Measurements from ENCODE around the gene CCNJL. TPM values are rescaled to one million over a fixed set of nuclear protein-coding genes. Genes with fewer than 3 reads are reported as not detected.

The CCNJL gene
- total RNA-seq, 1 experiment from 2014 or later, result 33.9 TPM

GRCh38 chr5:160272264-160272663 is 40.1 kb downstream of the CCNJL start:
- Histone ChIP-seq H3K4me2 (no peak overlapping the region), H3K9me2 (ENCODE audit: insufficient read depth) (no peaks in the 10 kb centered on the region), H3K27me3 (ENCODE audit: insufficient read depth, low read depth) (no peaks in the 10 kb centered on the region), H3K9me3 (ENCODE audit: insufficient read depth, low read depth) (no peaks in the 10 kb centered on the region), H4K20me1 (ENCODE audit: insufficient read depth) (no peaks in the 10 kb centered on the region), H3K4me3 (no peak overlapping the region), H3K4me1 (replicated peaks; ENCODE audit: insufficient read depth) (peaks cover 11% of the 10 kb centered on the region), H2AFZ (no peak overlapping the region), H3K27ac (no peak overlapping the region), H3K36me3 (ENCODE audit: low read depth) (0 out of 2 replicates have a peak, but pooled peaks cover 3% of the 10 kb centered on the region), H3K79me2 (ENCODE audit: low read depth) (no peaks in the 10 kb centered on the region), H3F3A (ENCODE audit: insufficient read depth, low read depth) (peaks cover 7% of the 10 kb centered on the region; the same call in 1 of the 2 replicates)
- ChIA-PET POLR2A (ENCODE audit: unreplicated experiment) (no interaction called here), CTCF (no interaction called here)
- intact Hi-C loops (cut with micrococcal nuclease; ENCODE audit: unreplicated experiment), result no loop called here
- no peak for DNase-seq
- BruUV-seq (replicated peaks), result no TSS peak
- TF ChIP-seq CTCF (conservative IDR thresholded peaks at IDR 0.05) (no peak), EZH2 (IDR thresholded peaks at IDR 0.05; ENCODE audit: low read depth) (no peak)

GRCh38 chr5:160271836-160272235 is 40.5 kb downstream of the CCNJL start:
- Histone ChIP-seq H3K4me2 (no peak overlapping the region), H2AFZ (no peak overlapping the region), H4K20me1 (ENCODE audit: insufficient read depth) (no peaks in the 10 kb centered on the region), H3K4me3 (no peak overlapping the region), H3K4me1 (replicated peaks; ENCODE audit: insufficient read depth) (peaks cover 11% of the 10 kb centered on the region), H3K27ac (no peak overlapping the region), H3K27me3 (ENCODE audit: insufficient read depth, low read depth) (no peaks in the 10 kb centered on the region), H3F3A (ENCODE audit: insufficient read depth, low read depth) (peaks cover 7% of the 10 kb centered on the region; the same call in 1 of the 2 replicates), H3K9me2 (ENCODE audit: insufficient read depth) (no peaks in the 10 kb centered on the region), H3K79me2 (ENCODE audit: low read depth) (no peaks in the 10 kb centered on the region), H3K36me3 (ENCODE audit: low read depth) (0 out of 2 replicates have a peak, but pooled peaks cover 2% of the 10 kb centered on the region), H3K9me3 (ENCODE audit: insufficient read depth, low read depth) (no peaks in the 10 kb centered on the region)
- DNase-seq, result no peak
- intact Hi-C loops (cut with micrococcal nuclease; ENCODE audit: unreplicated experiment), result no loop called here
- ChIA-PET CTCF (interaction anchor here (0.7 kb wide), 1 partner anchor 73 kb away, joined by 3 read pairs; no protein-coding TSS in a partner anchor), POLR2A (ENCODE audit: unreplicated experiment) (no interaction called here)
- BruUV-seq (replicated peaks), result no TSS peak
- no peak for TF ChIP-seq CTCF (conservative IDR thresholded peaks at IDR 0.05)
- TF ChIP-seq EZH2 (IDR thresholded peaks at IDR 0.05; ENCODE audit: low read depth), result no peak

- intact Hi-C loops (cut with micrococcal nuclease; ENCODE audit: unreplicated experiment), result no loop called here
- Histone ChIP-seq H3F3A (ENCODE audit: insufficient read depth, low read depth) (peaks cover 7% of the 10 kb centered on the region; the same call in 1 of the 2 replicates), H3K9me2 (ENCODE audit: insufficient read depth) (no peaks in the 10 kb centered on the region), H3K27me3 (ENCODE audit: insufficient read depth, low read depth) (no peaks in the 10 kb centered on the region), H3K4me3 (no peak overlapping the region), H3K4me2 (no peak overlapping the region), H4K20me1 (ENCODE audit: insufficient read depth) (no peaks in the 10 kb centered on the region), H2AFZ (no peak overlapping the region), H3K79me2 (ENCODE audit: low read depth) (no peaks in the 10 kb centered on the region), H3K36me3 (ENCODE audit: low read depth) (no peaks in the 10 kb centered on the region), H3K27ac (no peak overlapping the region), H3K4me1 (replicated peaks; ENCODE audit: insufficient read depth) (peaks cover 11% of the 10 kb centered on the region), H3K9me3 (ENCODE audit: insufficient read depth, low read depth) (no peaks in the 10 kb centered on the region)
- ChIA-PET CTCF (interaction anchor here (0.7 kb wide), 1 partner anchor 72 kb away, joined by 3 read pairs; no protein-coding TSS in a partner anchor), POLR2A (ENCODE audit: unreplicated experiment) (interaction anchor here (0.7 kb wide), 1 partner anchor 165 kb away, joined by 3 read pairs; no protein-coding TSS in a partner anchor)
- DNase-seq, result no peak
- no TSS peak for BruUV-seq (replicated peaks)
- TF ChIP-seq EZH2 (IDR thresholded peaks at IDR 0.05; ENCODE audit: low read depth) (no peak), CTCF (conservative IDR thresholded peaks at IDR 0.05) (no peak)
Observed at GRCh38 chr5:160271396-160271795, 41.0 kb downstream of the CCNJL start.

Measured in PC-9 (cell line).